ENCODE measurements around the gene HTRA2. TPM values are rescaled to one million over a fixed set of nuclear protein-coding genes. Genes with fewer than 3 reads are reported as not detected.

The HTRA2 gene
- total RNA-seq, 4 donors from 2014 or later: 13.1 to 40.1 (median 33.9) TPM

GRCh38 chr2:74576211-74576862 lies 46.6 kb downstream of the HTRA2 start:
- Histone ChIP-seq H3K4me1 (no peaks in the 10 kb centered on the region), H3K36me3 (no peaks in the 10 kb centered on the region), H3K27me3 (no peaks in the 10 kb centered on the region), H3K27ac (no peak overlapping the region), H3K9me3 (no peaks in the 10 kb centered on the region), H3K4me3 (no peak overlapping the region)
- TF ChIP-seq POLR2A (IDR thresholded peaks at IDR 0.05): no peak
- TF ChIP-seq CTCF (IDR thresholded peaks at IDR 0.05): no peak
- DNase-seq: no peak
- intact Hi-C loops (cut with DNase I; ENCODE audit: low total_unique reads): no loop called here

- Histone ChIP-seq H3K27me3 (no peaks in the 10 kb centered on the region), H3K4me3 (no peak overlapping the region), H3K36me3 (no peaks in the 10 kb centered on the region), H3K4me1 (no peaks in the 10 kb centered on the region), H3K27ac (no peak overlapping the region), H3K9me3 (no peaks in the 10 kb centered on the region)
- TF ChIP-seq POLR2A (IDR thresholded peaks at IDR 0.05) (no peak), CTCF (IDR thresholded peaks at IDR 0.05) (no peak)
- intact Hi-C loops (cut with DNase I; ENCODE audit: low total_unique reads): no loop called here
- DNase-seq: no peak
These were observed 47.1 kb downstream of the HTRA2 start for GRCh38 chr2:74576863-74577229.

- no peak for TF ChIP-seq CTCF (IDR thresholded peaks at IDR 0.05)
- TF ChIP-seq POLR2A (IDR thresholded peaks at IDR 0.05): no peak
- no peak for DNase-seq
- Histone ChIP-seq H3K27ac (no peak overlapping the region), H3K36me3 (no peaks in the 10 kb centered on the region), H3K9me3 (no peaks in the 10 kb centered on the region), H3K4me1 (no peaks in the 10 kb centered on the region), H3K27me3 (no peaks in the 10 kb centered on the region), H3K4me3 (no peak overlapping the region)
- intact Hi-C loops (cut with DNase I; ENCODE audit: low total_unique reads): no loop called here
These were observed 47.7 kb downstream of the HTRA2 start for GRCh38 chr2:74577448-74577847.

- Histone ChIP-seq H3K9me3 (no peaks in the 10 kb centered on the region), H3K36me3 (no peaks in the 10 kb centered on the region), H3K4me3 (no peak overlapping the region), H3K27me3 (no peaks in the 10 kb centered on the region), H3K27ac (no peak overlapping the region), H3K4me1 (no peaks in the 10 kb centered on the region)
- no peak for DNase-seq
- intact Hi-C loops (cut with DNase I; ENCODE audit: low total_unique reads): no loop called here
- TF ChIP-seq CTCF (IDR thresholded peaks at IDR 0.05): no peak
- TF ChIP-seq POLR2A (IDR thresholded peaks at IDR 0.05): no peak
These were observed 48.7 kb downstream of the HTRA2 start for GRCh38 chr2:74578408-74578807.

DNA sequence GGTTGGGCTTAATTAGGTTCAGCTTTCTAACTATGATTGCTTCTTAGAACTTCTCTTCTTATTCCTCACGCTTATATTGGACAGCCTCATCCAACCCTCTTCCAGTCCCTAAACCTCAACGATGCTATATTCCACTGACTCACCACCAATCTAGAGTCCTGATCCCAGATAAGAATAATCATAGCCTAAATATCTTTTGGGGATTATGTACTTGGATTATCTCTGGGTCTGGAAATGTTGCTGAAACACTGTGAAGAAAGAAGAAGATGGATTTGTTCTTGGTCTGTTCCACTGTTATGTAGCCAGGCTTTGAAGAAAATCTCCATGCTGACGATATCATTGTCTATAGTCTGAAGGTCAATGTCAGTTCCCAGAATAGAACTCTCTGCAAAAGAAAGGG lies 51.7 kb downstream of the HTRA2 start:
- no peak for DNase-seq
- Histone ChIP-seq H3K9me3 (no peaks in the 10 kb centered on the region), H3K27ac (no peak overlapping the region), H3K27me3 (no peaks in the 10 kb centered on the region), H3K4me3 (no peak overlapping the region), H3K4me1 (no peaks in the 10 kb centered on the region), H3K36me3 (no peaks in the 10 kb centered on the region)
- no peak for TF ChIP-seq POLR2A (IDR thresholded peaks at IDR 0.05)
- TF ChIP-seq CTCF (IDR thresholded peaks at IDR 0.05): no peak
- intact Hi-C loops (cut with DNase I; ENCODE audit: low total_unique reads): no loop called here
